Type B pancreatic cell (in vitro differentiated cells): ENCODE data around the gene LBP. TPM values are rescaled to one million over a fixed set of nuclear protein-coding genes. Genes with fewer than 3 reads are reported as not detected.

Experiments
- DNase-seq: peaks from one replicate; pipeline ENCODE4 v3.0.0; 2021; ENCODE audit warnings: mixed read lengths; ENCODE audit not compliant: unreplicated experiment; ENCODE audit errors: extremely low spot score
- H3K27ac Mint-ChIP-seq: 2 replicates; pipeline ENCODE4 v1.8.0; 2021; ENCODE audit warnings: mild to moderate bottlenecking, mixed read lengths
- H3K27me3 Mint-ChIP-seq: 2 replicates; pipeline ENCODE4 v1.8.0; 2021; ENCODE audit warnings: mixed read lengths
- H3K36me3 Mint-ChIP-seq: 2 replicates; pipeline ENCODE4 v1.8.0; 2021; ENCODE audit warnings: mixed read lengths
- H3K4me1 Mint-ChIP-seq: one replicate; pipeline ENCODE4 v1.8.0; 2021; ENCODE audit warnings: mixed read lengths; ENCODE audit not compliant: unreplicated experiment
- H3K4me3 Mint-ChIP-seq: 2 replicates; pipeline ENCODE4 v1.8.0; 2021; ENCODE audit warnings: mild to moderate bottlenecking, mixed read lengths
- H3K9me3 Mint-ChIP-seq: 2 replicates; pipeline ENCODE4 v1.8.0; 2021; ENCODE audit warnings: mixed read lengths
- CTCF ChIP-seq: fragments of 200-600 bp; sonication (generic); conservative IDR thresholded peaks from 2 replicates; pipeline ENCODE4 v1.5.0; 2021; ENCODE audit warnings: antibody characterized with exemption, mild to moderate bottlenecking
- total RNA-seq: library from RNA; stranded (reverse); gene quantifications from 2 replicates; pipeline ENCODE4 v1.2.1, GENCODE V29; 2021; ENCODE audit warnings: low replicate concordance

LBP gene
- total RNA-seq, 1 donor from 2014 or later: not detected

DNA sequence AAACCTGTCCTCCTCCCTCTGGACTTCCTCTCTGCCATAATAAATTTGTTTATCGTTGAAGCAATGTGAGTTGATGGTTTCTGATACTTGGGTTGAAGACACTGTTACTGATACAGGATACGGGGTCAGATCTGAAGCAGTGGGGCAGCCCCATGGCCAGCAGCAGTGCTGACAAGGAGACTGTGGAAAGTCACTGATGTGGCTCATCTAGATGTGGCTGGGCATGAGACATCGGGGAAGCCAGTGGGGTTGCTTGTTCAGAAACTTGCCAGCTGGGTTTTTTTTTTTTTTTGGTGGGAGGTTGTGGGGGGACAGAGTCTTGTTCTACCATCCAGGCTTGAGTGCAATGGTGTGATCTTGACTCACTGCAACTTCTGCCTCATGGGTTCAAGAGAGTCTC is 45.0 kb upstream of the LBP start:
- Mint-ChIP-seq H3K9me3 (no peaks in the 10 kb centered on the region), H3K4me1 (peaks cover 13% of the 10 kb centered on the region), H3K36me3 (no peaks in the 10 kb centered on the region), H3K27me3 (no peaks in the 10 kb centered on the region), H3K4me3 (no peak overlapping the region), H3K27ac (no peak overlapping the region)
- DNase-seq: no peak
- no peak for TF ChIP-seq CTCF

DNA sequence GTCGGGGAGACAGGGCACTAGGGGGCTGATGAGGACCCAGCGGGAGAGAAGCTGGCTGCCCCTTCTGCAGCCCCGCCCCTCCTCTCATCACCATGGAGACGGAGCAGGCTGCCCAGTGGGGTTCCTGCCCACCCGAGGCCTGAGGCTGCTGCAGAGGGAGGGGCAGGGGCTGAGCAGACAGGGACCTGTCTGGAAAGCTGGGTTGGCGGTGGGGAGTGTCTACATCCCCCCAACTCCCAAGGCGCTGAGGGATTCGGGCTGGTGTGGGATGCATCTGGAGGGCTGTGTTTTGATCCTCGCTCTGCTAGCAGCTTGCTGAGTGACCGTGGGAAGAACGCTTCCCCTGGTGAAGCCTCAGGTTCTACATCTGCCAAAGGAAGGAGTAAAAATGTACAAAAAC is 43.5 kb upstream of the LBP start:
- Mint-ChIP-seq H3K27ac (no peak overlapping the region), H3K27me3 (no peaks in the 10 kb centered on the region), H3K4me3 (no peak overlapping the region), H3K9me3 (no peaks in the 10 kb centered on the region), H3K36me3 (no peaks in the 10 kb centered on the region), H3K4me1 (peaks cover 15% of the 10 kb centered on the region)
- no peak for TF ChIP-seq CTCF
- DNase-seq: no peak

DNA sequence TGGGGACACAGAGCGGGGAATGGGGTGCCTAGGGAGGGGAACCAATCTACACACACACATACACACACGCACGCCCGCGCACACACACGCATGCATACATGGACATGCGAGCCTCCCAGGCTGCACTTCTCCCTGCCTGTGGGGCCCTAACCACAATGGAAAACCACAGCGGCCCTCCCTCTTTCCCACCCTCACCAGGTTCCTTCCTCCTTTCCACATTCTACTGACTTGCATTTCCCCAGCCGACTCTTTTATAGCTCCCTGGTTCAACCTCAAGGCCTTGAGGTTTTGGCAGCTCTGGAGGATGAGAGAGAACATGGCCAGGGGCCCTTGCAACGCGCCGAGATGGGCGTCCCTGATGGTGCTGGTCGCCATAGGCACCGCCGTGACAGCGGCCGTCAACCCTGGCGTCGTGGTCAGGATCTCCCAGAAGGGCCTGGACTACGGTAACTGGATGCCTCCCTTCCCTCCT is 42.3 kb upstream of the LBP start, which contains the start of gene BPI:
Gene BPI, plus strand, starts transcription at position 249 of the 472 bp plus-strand sequence. Its CDS starts 68 bp downstream, at position 317.
- Mint-ChIP-seq H3K4me3 (no peak within 1 kb of the TSS), H3K27ac (no peak within 1 kb of the TSS), H3K36me3 (no peaks in the 10 kb centered on the region), H3K4me1 (peaks cover 15% of the 10 kb centered on the region), H3K27me3 (no peaks in the 10 kb centered on the region), H3K9me3 (no peaks in the 10 kb centered on the region)
- TF ChIP-seq CTCF: no peak
- no peak for DNase-seq

DNA sequence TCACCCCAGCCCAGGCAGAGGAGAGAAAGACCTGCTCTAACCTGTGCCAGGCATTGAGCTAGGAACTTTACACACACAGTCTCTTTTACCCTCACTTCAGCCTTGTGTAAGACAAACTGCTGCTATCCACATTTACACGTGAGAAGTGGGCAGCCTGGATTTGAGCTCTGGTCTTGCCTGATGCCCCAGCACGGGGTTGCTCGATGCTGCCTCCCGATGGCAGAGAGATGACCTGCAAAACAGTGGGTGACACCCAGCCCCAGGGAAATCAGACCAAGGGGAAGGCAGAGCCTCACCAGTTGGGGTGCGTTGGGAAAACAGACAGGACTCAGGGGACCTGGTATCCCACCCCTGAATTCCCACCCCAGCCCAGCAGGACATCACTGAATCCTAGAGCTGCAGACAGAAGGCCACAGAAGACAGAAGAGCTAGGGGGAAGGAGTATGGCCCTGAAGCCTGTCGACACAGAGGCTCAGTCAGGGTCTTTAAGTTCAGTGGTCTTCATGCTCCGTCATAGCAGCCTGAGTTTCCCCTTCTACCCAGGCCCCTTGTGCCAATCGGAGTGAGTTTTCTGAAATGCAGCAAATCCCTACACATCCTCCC is 41.3 kb upstream of the LBP start:
- no peak overlapping the region for H3K4me3 Mint-ChIP-seq
- no peak for DNase-seq
- no peaks in the 10 kb centered on the region for H3K9me3 Mint-ChIP-seq

GRCh38 chr20:38305541-38305940 is 40.7 kb upstream of the LBP start:
- H3K4me1 Mint-ChIP-seq: peaks cover 16% of the 10 kb centered on the region
- no peaks in the 10 kb centered on the region for H3K36me3 Mint-ChIP-seq

More for the DNA sequence above, 41.3 kb upstream of the LBP start:
- peak; percentile 59 for TF ChIP-seq CTCF
- H3K27me3 Mint-ChIP-seq: no peaks in the 10 kb centered on the region
- peaks cover 15% of the 10 kb centered on the region for H3K4me1 Mint-ChIP-seq
- no peak overlapping the region for H3K27ac Mint-ChIP-seq
- H3K36me3 Mint-ChIP-seq: no peaks in the 10 kb centered on the region

More at GRCh38 chr20:38305541-38305940, 40.7 kb upstream of the LBP start:
- peaks cover 1% of the 10 kb centered on the region for H3K27me3 Mint-ChIP-seq
- DNase-seq: no peak
- no peak overlapping the region for H3K27ac Mint-ChIP-seq
- H3K4me3 Mint-ChIP-seq: no peak overlapping the region
- TF ChIP-seq CTCF: no peak
- no peaks in the 10 kb centered on the region for H3K9me3 Mint-ChIP-seq
